Measurements from ENCODE around the gene GRIK1.
"Not testable (repeated sequence)": the region's sequence is repeated elsewhere in the genome, so short reads cannot be mapped to it uniquely, and the experiment has no call there.

The GRIK1 gene

DNA sequence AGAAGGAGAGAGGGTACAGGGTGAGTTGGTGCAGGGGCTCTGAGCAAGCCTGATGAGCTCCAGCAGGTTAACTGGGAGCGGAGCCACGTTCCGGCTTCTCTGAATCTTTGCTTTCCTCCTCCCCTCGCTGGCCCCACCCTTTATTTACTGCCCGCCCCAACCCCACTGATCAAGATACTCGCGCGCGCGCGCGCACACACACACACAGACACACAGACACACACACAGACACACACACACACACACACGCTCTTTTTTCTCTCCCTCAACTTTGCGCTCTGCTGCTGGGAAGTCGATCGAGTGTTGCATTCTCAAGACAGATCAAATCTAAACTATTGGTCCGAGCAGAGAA is at the start of gene GRIK1:
Gene GRIK1 (minus strand): TSS at position 73 of the 352 bp plus-strand sequence.
- DNase-seq: peak in 26 of 58 donors; percentile 2 to 55 (median 25)

DNA sequence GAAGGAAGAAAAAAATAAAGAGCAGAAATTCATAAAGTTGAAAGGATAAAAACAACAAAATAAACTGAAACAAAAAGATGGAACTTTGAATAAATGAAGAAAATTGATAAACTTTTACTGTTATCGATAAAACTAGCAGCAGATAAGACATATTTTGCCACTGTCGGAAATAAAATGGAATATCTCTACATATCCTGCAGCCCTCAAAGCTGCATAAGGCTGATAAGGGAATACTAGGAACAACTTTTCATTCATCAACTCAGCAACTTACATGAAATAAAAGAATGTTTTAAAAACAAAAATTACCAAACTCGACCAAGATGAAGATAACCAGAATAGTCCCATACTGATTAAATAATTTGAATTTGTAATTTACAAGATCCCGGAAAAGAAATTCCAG is 48.0 kb upstream of the GRIK1 start:
- no peak for DNase-seq

DNA sequence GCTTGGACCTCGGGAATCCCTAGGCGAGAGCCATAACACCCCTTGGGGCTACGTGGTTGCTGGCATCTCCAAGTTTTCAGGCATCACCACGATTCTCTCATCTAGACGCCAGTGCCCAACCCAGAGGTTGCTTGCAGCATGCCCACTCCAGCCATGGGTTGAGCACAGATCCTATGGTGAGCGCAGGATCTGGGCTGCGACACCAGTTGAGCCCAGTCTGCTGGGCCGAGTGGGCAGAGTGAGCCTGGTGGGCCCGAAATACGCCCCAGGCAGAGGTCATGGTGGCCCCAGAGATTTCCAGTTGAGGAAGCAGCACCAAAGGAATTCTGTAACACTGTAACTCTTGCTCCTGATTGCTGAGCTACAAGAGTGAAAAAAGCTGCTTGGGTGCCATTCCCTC is 46.1 kb upstream of the GRIK1 start:
- no peak for DNase-seq

DNA sequence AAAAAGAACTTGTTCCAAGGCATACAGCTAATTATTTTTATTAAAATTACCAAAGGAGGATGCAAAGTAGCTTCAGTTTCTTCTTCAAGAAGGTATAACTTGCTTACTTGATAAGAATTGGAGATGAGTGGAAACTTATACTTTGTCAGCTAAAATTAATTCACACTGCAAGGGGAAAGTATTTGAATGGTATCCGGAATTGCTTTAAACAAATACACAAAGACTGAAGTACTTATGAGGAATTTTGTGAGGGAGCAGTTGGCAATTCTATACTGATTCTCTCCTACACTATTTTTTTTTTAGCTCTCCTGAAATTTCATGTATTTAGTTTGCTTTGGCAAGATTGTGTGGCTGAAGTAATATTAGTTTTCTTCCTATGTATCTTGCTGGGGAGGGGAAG is 39.2 kb upstream of the GRIK1 start:
- DNase-seq: no peak

DNA sequence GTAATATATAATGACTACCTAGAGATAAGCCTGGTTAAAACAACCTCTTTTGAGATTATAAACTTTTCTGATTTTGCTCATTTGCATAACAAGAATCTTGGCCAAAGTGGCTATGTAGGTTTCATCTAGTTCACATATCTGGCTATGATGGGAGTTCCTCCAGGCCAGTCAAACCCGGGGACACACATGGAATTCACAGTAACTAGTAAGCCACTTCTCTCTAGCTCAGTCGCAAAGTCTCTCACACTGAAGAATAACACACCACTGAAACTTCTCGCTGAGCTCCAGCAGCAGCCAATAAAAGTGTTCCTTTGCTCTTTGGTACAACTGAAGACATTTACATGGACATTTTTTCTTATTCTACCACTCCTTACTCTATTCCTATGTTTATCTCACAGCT is 36.0 kb upstream of the GRIK1 start:
- no peak for DNase-seq

DNA sequence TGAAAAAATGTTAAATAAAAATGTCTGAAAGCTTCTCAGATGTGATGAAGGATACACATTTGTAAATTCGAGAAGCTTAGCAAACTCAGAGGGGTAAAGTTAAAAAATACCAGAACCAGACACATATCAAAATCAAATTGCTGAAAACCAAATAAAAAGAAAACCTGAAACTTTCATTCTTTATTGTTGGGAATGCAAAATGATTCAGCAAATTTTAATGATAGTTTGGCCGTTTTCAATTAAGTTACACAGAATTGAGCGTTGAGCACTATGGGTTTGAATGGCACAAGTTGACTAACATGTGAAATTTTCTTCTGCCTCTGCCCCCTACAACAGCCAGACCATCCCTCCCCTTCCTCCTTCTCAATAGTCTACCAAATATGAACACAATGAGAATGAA is 33.5 kb upstream of the GRIK1 start:
- no peak for DNase-seq

DNA sequence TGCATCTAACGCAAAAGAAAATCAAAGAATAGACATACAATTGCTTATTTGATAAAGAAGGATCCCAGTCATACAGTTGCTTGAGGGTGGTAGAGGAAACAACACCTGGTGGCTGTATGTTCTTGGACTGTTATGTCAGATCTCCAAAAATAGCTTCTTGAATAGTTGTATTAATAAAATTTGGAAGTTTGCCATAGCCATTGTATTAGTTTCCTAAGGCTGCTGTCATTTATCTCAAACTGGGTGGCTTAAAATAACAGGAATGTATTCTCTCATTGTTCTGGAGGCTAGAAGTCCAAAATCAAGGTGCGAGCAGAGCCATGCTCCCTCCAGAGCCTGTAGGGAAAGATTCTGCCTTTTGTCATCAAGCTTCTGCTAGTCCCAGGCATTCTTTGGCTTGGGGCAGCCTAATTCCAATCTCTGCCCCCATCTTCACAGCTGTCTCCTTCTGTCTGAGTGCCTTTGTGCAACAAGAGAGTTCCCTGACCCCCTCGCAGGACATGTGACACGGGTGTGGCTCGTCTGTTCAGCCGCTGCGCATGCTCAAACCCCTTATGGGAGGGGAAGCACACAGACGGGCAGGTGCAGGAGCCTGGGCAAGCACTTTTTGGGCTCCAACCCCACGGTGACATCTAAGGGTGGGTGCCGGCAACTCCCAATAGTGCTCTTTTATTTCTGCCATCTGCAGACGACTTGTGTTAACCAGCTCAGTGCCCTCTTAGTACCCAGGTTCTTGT is 21.7 kb upstream of the GRIK1 start:
- DNase-seq: no peak

DNA sequence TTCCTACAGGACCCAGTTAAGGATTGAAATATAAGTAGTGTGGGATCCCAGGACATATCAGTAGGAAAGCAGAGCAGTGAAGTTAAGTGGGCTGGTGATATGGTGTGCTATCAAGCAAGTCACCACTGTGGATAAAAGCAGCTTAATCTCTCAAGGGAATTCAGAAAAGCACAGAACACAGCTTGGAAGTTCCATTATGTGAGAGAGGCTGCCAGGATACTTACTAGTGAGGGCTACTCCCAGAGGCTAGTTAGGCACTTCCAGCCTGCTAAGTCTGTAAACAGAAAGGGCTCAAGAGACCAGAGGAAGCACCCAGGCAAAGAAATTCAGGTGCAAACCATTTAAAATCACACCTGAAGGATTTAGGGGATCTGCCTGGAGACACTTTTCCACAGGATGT is 18.8 kb upstream of the GRIK1 start:
- no peak for DNase-seq

DNA sequence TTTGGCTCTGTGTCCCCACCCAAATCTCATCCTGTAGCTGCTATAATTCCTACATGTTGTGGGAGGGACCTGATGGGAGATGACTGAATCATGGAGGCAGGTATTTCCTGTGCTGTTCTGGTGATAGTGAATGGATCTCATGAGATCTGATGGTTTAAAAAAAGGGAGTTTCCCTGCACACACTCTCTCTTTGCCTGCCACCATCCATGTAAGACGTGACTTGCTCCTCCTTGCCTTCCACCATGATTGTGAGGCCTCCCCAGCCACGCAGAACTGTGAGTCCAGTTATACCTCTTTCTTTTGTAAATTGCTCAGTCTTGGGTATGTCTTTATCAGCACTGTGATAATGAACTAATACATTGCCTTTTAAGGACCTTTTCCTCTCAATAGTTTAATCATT is 18.2 kb upstream of the GRIK1 start:
- DNase-seq: not testable (repeated sequence)

DNA sequence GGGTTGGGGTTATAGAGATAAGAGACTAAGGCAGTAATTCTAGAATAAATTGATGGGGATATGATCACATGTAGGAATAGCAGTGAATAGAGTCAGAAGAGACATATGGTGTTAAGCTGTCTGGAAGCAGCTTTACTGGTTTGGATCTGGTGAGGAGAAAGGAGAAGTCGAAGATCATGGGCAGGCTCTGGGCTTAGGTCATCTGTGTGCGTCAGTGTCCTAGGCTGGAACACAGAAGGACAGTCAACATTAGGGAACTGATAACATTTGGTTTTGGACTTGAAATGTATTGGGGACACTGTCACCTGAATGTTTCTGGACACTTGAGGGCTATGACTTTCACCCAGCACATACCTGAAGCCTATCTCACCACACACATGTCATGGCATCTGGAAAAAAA is 13.9 kb upstream of the GRIK1 start:
- no peak for DNase-seq

DNA sequence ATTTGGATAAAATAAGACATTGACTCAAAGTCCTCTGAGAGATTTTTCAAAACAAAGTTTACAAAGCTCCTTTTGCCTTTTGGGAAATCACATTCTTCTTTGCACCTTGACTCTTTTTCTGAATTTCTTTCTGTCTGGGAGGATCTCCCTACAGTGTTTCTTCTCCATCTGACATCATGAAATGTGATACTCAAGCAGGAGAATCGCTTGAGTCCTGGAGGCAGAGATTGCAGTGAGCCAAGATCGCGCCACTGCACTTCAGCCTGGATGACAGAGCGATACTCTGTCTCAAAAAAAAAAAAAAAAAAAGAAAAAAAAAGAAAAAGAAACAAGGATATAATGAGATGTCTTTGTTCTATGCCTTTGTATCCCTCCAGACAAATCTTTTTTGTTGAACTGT is 13.3 kb upstream of the GRIK1 start:
- no peak for DNase-seq

DNA sequence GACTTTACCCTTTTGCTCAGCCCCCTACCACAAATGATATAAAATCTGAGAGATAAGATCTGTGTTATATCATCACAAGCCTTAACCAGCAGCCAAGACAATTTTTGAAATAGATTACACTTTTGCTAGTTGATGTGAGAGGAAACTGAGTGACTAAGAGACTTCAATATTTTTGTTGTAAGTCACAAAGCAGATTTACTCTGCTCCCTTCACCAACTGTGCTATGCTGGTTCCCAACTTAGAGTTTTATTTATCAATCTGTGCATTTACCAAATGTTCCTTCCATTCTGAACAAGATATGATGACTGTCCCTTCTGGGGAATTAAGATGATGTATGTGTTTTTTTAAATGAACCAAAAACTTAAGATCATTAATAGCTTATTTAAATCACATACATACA is 12.1 kb upstream of the GRIK1 start:
- DNase-seq: no peak

DNA sequence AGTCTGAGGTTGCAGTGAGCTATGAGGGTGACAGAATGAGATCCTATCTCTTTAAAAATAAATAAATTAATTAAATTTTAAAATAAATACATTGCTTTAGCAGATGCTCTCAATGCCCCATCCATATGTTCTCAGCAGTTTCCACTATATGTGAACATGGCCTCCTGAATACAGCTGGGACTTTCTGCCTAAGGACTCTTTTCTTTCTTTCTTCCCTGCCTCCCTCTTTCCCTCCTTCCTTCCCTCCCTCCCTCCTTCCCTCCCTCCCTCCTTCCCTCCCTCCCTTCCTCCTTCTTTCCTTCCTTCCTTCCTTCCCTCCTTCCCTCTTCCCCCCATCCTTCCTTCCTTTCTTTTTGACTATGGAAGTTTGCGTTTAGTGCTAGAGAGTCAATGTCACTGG is 10.2 kb upstream of the GRIK1 start:
- DNase-seq: no peak

DNA sequence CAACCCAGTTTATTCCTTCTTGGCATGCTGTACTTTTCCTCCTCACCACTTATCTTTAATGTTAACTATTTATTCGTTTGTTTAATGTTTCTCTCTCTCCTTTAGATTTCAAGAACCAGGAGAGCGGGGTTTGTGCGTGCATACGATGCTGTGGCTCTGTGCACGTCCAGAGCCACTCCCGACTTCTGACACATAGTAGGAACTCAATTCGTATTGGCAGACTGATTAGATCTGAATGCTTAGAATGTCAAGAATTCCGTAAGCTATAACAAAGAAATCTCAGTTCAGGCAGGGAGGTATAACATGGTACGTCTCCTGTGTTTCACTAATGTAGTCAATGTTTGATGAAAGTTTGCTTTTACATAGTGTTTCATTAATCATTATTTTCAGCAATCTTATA is 7.3 kb upstream of the GRIK1 start:
- DNase-seq: no peak

DNA sequence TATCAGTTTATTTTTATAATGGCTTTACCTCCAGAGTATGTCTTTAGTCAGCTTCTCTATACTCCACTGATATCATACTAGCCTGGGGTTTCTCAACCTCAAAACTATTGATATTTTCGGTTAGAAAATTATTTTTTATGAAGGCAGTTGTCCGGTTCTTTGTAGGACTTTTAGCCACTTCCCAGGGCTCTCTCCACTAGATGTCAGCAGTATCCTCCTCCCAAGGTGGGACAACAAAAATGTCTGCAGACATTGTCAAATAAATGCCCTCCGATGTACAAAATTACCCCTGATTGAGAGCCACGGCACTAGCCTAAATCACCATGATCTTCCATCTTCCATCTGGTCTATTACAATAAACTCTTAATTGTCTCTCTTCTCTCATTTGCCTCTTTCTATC is 4.1 kb upstream of the GRIK1 start:
- DNase-seq: no peak

DNA sequence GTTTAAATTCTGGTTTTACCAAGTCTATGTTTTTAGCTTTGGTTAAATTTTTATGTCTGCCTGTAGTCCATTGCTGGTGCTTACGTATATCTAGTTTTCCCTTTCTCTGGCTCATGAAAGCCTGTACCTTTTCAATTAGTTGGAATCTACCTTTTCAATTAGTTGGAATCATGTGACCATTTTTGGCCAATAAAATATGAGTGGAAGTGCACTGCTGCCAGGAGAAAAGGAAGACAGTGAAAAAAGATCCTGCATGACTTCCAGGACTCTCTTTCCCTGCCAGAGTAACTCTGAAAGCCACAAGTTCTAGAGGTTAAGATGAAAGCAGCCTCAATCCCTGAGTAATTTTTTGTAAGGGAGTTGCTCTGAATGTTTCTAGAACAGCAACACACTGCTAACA is 2.2 kb upstream of the GRIK1 start:
- no peak for DNase-seq

DNA sequence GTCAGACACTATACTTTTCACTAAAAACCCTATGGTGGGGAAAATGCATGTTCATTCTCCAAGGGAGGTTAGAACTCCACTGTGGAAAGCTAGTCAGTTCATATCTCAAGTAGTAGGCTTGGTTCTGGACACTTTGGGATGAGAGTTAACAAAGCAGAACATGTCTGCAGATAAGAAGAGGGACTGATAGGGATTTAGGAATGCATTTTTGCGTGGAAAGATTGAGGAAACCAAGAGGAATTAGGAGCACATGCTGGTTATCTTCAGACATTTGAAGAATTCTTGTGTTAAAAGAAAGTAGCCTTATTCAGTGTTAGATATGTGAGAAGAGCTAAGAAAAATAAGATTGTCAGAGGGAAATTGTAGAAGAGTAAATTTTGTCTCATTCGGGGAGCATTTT is 1.2 kb upstream of the GRIK1 start:
- no peak for DNase-seq

DNA sequence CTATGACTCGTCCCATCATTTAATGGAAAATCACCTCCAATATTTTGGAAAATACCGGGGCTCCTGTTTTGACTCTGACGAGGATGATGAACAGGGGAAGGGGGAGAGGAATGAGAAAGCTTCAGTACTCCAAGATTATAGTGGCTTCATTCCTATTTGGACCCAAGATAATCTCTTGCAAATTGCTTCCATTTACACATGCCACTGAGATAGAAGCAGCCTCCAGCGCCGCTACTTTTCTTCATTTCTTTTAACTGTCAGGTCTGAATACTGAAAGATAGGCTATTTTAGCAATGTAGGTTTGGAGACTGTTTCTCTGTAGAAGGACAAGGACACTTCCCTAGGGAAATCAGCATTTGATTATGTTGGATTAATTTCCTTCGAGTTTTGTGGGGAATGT is 565 bp upstream of the GRIK1 start:
- DNase-seq: no peak

DNA sequence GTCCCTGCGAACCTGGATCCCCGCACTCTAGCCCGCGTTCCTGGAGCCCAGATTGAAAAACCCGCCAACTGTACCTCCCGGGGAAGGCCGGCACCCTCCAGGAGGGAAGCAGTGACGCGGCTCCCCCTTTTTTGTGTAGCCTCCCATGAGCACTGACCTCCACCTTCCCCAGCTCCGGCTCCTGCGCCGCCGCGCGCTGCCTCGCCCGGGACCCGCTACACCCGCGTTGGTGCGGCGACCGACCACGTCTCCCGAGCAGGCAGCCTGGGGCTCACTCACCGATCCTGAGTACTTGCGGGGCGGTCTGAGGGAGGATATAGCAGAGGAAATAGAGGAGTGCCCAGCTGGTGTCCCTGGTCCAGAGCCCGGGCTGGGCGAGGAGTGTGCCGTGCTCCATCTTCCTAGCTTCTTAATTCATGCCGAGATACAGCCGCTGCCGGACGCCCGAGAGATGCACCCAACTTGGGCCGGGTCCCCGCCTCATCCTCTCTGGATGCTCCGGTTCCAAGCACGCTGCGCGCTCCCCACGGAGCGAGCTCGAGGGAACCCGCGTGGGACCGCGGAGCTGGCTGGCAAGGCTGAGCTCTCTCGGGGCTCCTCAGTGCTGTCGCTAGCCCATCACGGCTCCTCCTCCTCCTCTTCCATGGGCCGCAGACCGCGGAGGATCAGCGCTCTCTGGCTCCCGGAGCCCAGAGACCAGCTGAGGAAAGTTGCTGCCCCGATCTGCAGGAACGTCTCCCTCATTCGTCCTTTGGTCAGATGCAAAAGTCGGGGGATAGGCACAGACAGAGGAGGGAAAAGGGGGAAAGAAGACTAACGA is 482 bp downstream of the GRIK1 start:
- DNase-seq: peak in 20 of 58 donors; percentile 3 to 55 (median 23)

DNA sequence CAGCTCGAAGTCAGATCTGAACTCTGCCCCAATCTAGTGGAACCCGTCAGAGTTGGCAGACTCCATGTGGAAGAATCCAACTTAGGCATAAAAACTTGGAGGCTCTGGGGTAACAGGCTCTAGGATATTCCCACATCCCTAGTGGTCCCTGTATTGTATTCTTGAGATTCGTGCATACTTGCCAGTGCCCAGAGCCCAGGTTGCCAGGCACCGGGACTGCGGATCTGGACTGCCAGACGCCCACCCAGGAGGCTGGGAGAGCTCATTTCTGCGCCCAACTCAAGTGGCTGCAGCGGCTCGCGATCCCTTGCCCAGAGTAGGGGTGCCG is 1.1 kb downstream of the GRIK1 start:
- no peak for DNase-seq

DNA sequence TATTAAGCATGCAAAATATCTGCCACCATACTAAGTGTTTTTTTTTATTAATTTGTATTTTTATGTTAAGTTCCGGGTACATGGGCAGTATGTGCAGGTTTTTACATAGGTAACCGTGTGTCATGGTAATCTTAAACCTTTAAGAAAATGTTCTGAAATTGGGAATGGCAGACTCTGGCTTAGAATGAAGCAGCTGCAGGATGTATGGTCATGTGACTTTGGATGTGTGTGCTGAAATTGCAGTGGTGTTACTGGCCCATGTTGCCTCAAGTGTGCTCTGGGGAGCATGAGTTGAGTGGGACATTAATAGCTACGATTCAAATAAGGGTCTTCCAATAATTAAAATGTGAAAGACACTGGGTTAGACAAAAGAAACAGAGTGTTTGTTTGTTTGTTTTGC is 6.7 kb downstream of the GRIK1 start:
- DNase-seq: no peak

DNA sequence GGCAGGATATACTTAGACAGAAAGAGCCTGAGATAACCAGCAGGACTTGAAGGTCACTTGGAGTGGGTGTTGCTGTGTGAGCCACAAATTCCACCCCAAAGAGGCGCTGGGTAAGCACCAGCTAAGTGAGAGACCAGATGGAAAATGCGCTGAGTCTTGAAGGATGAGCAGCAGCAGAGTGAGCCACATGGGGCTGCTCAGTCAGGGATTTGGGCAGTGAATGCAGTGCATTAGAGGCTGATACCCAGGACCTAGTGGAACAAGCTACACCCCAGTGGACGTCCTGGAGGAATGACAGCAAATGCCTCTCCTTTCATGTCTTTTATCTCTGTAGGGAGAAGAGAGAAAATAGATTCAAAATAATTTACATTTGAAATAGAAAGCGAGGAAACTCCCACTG is 11.3 kb downstream of the GRIK1 start:
- no peak for DNase-seq

DNA sequence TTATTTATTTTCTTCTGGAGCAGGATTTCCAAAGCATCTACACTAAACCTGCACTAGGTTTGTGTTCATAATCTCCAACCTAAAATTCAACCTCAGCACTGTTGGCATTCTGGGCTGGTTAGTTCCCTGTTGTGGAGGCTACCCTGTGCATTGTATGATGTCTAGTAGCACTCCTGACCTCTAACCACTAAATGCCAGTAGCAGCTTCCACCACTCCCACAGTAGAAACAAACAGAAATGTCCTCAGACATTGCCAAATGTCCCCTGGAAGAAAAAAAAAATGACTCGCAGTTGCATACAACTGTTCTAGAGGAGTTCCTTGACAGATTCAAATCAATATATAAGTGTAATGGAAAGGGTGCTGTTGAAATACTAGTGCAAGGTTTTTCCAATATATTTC is 18.9 kb downstream of the GRIK1 start:
- DNase-seq: no peak

Measured in anterior cingulate cortex (tissue), 58 donors.